Activated CD4-positive, alpha-beta T cell treated with anti-CD3 and anti-CD28 coated beads for 1 hour (primary cell): ENCODE data around the gene MAPK11.

Source experiments
- DNase-seq: peaks from one replicate; pipeline ENCODE4 v3.0.0-alpha.2; 2020

The MAPK11 gene

GRCh38 chr22:50246242-50247175 is 23.7 kb downstream of the MAPK11 start:
- no peak for DNase-seq

GRCh38 chr22:50245214-50246072 is 24.7 kb downstream of the MAPK11 start:
- DNase-seq: no peak

- peak; percentile 88 for DNase-seq
Measured at GRCh38 chr22:50244420-50245213, 25.6 kb downstream of the MAPK11 start, which contains the start of gene TUBGCP6. TSS of gene TUBGCP6 (minus strand) at chr22:50245023. CDS start at chr22:50244459, 564 bp downstream.

GRCh38 chr22:50243685-50244419 is 26.3 kb downstream of the MAPK11 start:
- DNase-seq: no peak

GRCh38 chr22:50242406-50242949 is 27.7 kb downstream of the MAPK11 start:
- no peak for DNase-seq

GRCh38 chr22:50238755-50239154 is 31.4 kb downstream of the MAPK11 start:
- DNase-seq: no peak

- DNase-seq: no peak
Measured at GRCh38 chr22:50236731-50237409, 33.3 kb downstream of the MAPK11 start.

GRCh38 chr22:50233223-50233622 is 37.0 kb downstream of the MAPK11 start:
- no peak for DNase-seq

GRCh38 chr22:50232481-50233151 is 37.6 kb downstream of the MAPK11 start:
- DNase-seq: no peak

- DNase-seq: no peak
Measured at GRCh38 chr22:50229370-50229769, 40.8 kb downstream of the MAPK11 start.

- no peak for DNase-seq
Measured at GRCh38 chr22:50228366-50228765, 41.8 kb downstream of the MAPK11 start.

- DNase-seq: no peak
Measured at GRCh38 chr22:50227579-50228215, 42.5 kb downstream of the MAPK11 start.

- no peak for DNase-seq
Measured at GRCh38 chr22:50226875-50227165, 43.4 kb downstream of the MAPK11 start.

- DNase-seq: no peak
Measured at GRCh38 chr22:50226063-50226874, 43.9 kb downstream of the MAPK11 start.

- no peak for DNase-seq
Measured at GRCh38 chr22:50225200-50225969, 44.8 kb downstream of the MAPK11 start.

- no peak for DNase-seq
Measured at GRCh38 chr22:50224071-50224470, 46.1 kb downstream of the MAPK11 start.

GRCh38 chr22:50222508-50222907 is 47.7 kb downstream of the MAPK11 start:
- DNase-seq: no peak
